OCI-LY3 (cell line): Measurements from ENCODE around the gene SHISA3.

Experiments used
- CTCF ChIP-seq: fragments of 200-600, 300-600 bp; sonication (generic); IDR thresholded peaks from 2 replicates; pipeline ENCODE4 v1.5.1; 2014; ENCODE audit warnings: antibody characterized with exemption, low read length, low read depth
- EZH2phosphoT487 ChIP-seq: fragments of 200-600 bp; shearing (Covaris generic); IDR thresholded peaks from 2 replicates; pipeline ENCODE4 v1.6.1; 2018; ENCODE audit warnings: antibody characterized with exemption, mixed run types, low read depth

GRCh38 chr4:42391355-42391664 is 6.0 kb upstream of the SHISA3 start:
- TF ChIP-seq CTCF (no peak), EZH2phosphoT487 (no peak)
